ENCODE measurements around the gene HAPLN1.

The HAPLN1 gene

GRCh38 chr5:83633285-83633684 lies 87.4 kb downstream of the HAPLN1 start:
- DNase-seq: no peak

GRCh38 chr5:83632874-83633273 lies 87.8 kb downstream of the HAPLN1 start:
- no peak for DNase-seq

GRCh38 chr5:83628360-83628759 lies 92.3 kb downstream of the HAPLN1 start:
- no peak for DNase-seq

- DNase-seq: no peak
These were observed 105.8 kb downstream of the HAPLN1 start for GRCh38 chr5:83614841-83615240.

GRCh38 chr5:83608122-83608521 lies 112.5 kb downstream of the HAPLN1 start:
- no peak for DNase-seq

DNA sequence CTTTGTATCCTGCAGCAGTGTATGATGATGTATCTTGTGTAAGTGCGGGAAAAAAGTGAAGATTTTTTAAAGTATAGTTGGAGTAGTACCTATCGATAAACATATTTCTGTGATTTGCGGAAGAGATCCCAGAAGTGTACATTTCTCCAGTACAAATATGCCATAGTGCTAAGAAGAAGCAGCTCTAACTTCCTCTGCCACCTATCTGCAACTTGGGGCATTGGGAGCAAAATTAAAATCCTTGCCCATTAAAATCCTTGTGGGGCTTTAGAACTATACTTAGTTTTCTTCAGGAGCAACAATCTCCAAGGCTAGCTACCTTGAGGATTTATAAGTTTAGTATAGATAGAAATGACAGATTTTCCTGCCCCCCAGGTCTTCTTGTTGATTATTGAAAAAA lies 125.4 kb downstream of the HAPLN1 start:
- DNase-seq: no peak

DNA sequence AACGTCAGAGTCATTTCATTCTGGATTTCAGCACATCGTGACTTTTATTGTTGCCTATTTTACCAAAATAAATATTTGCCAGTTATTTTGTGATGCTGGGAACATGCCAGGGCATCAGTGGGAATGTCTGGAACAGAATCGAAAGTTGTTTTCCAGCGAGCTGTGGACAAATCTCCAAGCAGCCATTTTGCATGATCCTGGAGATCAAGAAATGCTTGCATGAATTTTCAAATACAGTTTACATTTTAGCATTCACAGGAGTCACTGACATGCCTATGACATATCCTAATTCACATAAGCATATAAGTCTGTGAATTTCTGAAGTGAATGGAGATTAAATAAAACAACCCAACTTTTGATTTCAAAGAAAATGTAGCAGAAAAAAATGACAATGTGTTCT lies 129.7 kb downstream of the HAPLN1 start:
- no peak for DNase-seq

GRCh38 chr5:83589786-83590185 lies 130.9 kb downstream of the HAPLN1 start:
- no peak for DNase-seq
